Karpas-422 (cell line): ENCODE results near the gene ITM2C. TPM values are rescaled to one million over a fixed set of nuclear protein-coding genes. Genes with fewer than 3 reads are reported as not detected.

ENCODE experiments used
- DNase-seq: peaks from one replicate; pipeline ENCODE4 v3.0.0-alpha.2; 2015
- H2AFZ ChIP-seq: fragments of 200-600 bp; sonication (generic); 2 replicates; pipeline ENCODE4 v1.6.1; 2014; ENCODE audit warnings: antibody characterized with exemption, low read length, mixed read lengths
- H3K27ac ChIP-seq: fragments of 200-600 bp; sonication (generic); 2 replicates; pipeline ENCODE4 v1.5.1; 2014; ENCODE audit warnings: mild to moderate bottlenecking, low read length, moderate library complexity
- H3K27me3 ChIP-seq: fragments of 200-600 bp; sonication (generic); 2 replicates; pipeline ENCODE4 v1.6.1; 2014; ENCODE audit warnings: low read length, mixed read lengths
- H3K36me3 ChIP-seq: fragments of 200-600 bp; sonication (generic); 2 replicates; pipeline ENCODE4 v1.6.1; 2014; ENCODE audit warnings: low read length, mixed read lengths; ENCODE audit not compliant: insufficient read depth
- H3K4me1 ChIP-seq: fragments of 200-600 bp; sonication (generic); 2 replicates; pipeline ENCODE4 v1.6.1; 2014; ENCODE audit warnings: mild to moderate bottlenecking, low read length, mixed read lengths
- H3K4me2 ChIP-seq: fragments of 200-600 bp; sonication (generic); 2 replicates; pipeline ENCODE4 v1.6.1; 2014; ENCODE audit warnings: low read length, low read depth, mild to moderate bottlenecking; ENCODE audit not compliant: poor library complexity, severe bottlenecking
- H3K4me3 ChIP-seq: fragments of 200-600 bp; sonication (generic); 2 replicates; pipeline ENCODE4 v1.5.1; 2014; ENCODE audit warnings: mild to moderate bottlenecking, antibody characterized with exemption, low read length, mixed read lengths
- H3K79me2 ChIP-seq: fragments of 200-600 bp; sonication (generic); 2 replicates; pipeline ENCODE4 v1.6.1; 2014; ENCODE audit warnings: mild to moderate bottlenecking, low read length, mixed read lengths
- H3K9ac ChIP-seq: fragments of 200-600 bp; sonication (generic); 2 replicates; pipeline ENCODE4 v1.6.0; 2014; ENCODE audit warnings: low read length
- H3K9me2 ChIP-seq: fragments of 200-600 bp; sonication (generic), shearing (Covaris generic); replicated peaks from 2 replicates; pipeline ENCODE4 v1.6.0; 2014; ENCODE audit warnings: mild to moderate bottlenecking, low read length, moderate library complexity; ENCODE audit not compliant: insufficient read depth
- H3K9me3 ChIP-seq: fragments of 300-700, 200-600 bp; sonication (generic); 2 replicates; pipeline ENCODE4 v1.6.1; 2014; ENCODE audit warnings: low read length, mixed read lengths
- H4K20me1 ChIP-seq: fragments of 200-600 bp; sonication (generic); 2 replicates; pipeline ENCODE4 v1.6.1; 2014; ENCODE audit warnings: mild to moderate bottlenecking, antibody characterized with exemption, low read length, low read depth; ENCODE audit not compliant: insufficient read depth
- total RNA-seq: library from RNA; depleted of rRNA; stranded (reverse); fragments of >200 nt; shearing (Covaris generic); gene quantifications from 2 replicates; pipeline ENCODE4 v1.2.3, GENCODE V29; 2014; ENCODE audit warnings: low replicate concordance

The ITM2C gene
- total RNA-seq, 1 experiment from 2014 or later, result 0.19 TPM

GRCh38 chr2:230908092-230908594, 43.4 kb downstream of the ITM2C start:
- Histone ChIP-seq H3K9me2 (no peaks in the 10 kb centered on the region), H3K27ac (no peak overlapping the region), H3K4me1 (peaks cover 73% of the 10 kb centered on the region), H3K9me3 (no peaks in the 10 kb centered on the region), H3K27me3 (no peaks in the 10 kb centered on the region), H3K9ac (no peak overlapping the region), H3K36me3 (no peaks in the 10 kb centered on the region), H3K79me2 (no peaks in the 10 kb centered on the region), H3K4me2 (no peak overlapping the region), H2AFZ (no peak overlapping the region), H4K20me1 (no peaks in the 10 kb centered on the region), H3K4me3 (no peak overlapping the region)
- DNase-seq, result no peak

- H3K79me2 ChIP-seq, result no peaks in the 10 kb centered on the region
- H3K9me2 ChIP-seq, result no peaks in the 10 kb centered on the region
- DNase-seq, result no peak
- no peaks in the 10 kb centered on the region for H3K36me3 ChIP-seq
- no peak overlapping the region for H3K9ac ChIP-seq
- H3K4me3 ChIP-seq, result no peak overlapping the region
- no peaks in the 10 kb centered on the region for H3K9me3 ChIP-seq
- no peak overlapping the region for H2AFZ ChIP-seq
- peaks cover 73% of the 10 kb centered on the region for H3K4me1 ChIP-seq
- no peaks in the 10 kb centered on the region for H3K27me3 ChIP-seq
- no peak overlapping the region for H3K27ac ChIP-seq
- H3K4me2 ChIP-seq, result no peak overlapping the region
- no peaks in the 10 kb centered on the region for H4K20me1 ChIP-seq
Observed at GRCh38 chr2:230908595-230909191, 44.0 kb downstream of the ITM2C start.

- no peak for DNase-seq
- Histone ChIP-seq H3K27me3 (no peaks in the 10 kb centered on the region), H3K36me3 (no peaks in the 10 kb centered on the region), H3K9ac (no peak overlapping the region), H3K4me1 (peaks cover 65% of the 10 kb centered on the region), H2AFZ (no peak overlapping the region), H3K4me2 (no peak overlapping the region), H4K20me1 (no peaks in the 10 kb centered on the region), H3K4me3 (no peak overlapping the region), H3K9me3 (no peaks in the 10 kb centered on the region), H3K79me2 (no peaks in the 10 kb centered on the region), H3K9me2 (no peaks in the 10 kb centered on the region), H3K27ac (no peak overlapping the region)
Observed at GRCh38 chr2:230909841-230910545, 45.3 kb downstream of the ITM2C start.

- Histone ChIP-seq H3K27ac (no peak overlapping the region), H3K9me2 (no peaks in the 10 kb centered on the region), H3K4me2 (no peak overlapping the region), H4K20me1 (no peaks in the 10 kb centered on the region), H3K9me3 (no peaks in the 10 kb centered on the region), H3K4me3 (no peak overlapping the region), H3K36me3 (no peaks in the 10 kb centered on the region), H2AFZ (no peak overlapping the region), H3K4me1 (peaks cover 59% of the 10 kb centered on the region), H3K9ac (no peak overlapping the region), H3K79me2 (no peaks in the 10 kb centered on the region), H3K27me3 (no peaks in the 10 kb centered on the region)
- no peak for DNase-seq
Observed at GRCh38 chr2:230910546-230911177, 45.9 kb downstream of the ITM2C start.

GRCh38 chr2:230912046-230912445, 47.3 kb downstream of the ITM2C start:
- no peaks in the 10 kb centered on the region for H3K36me3 ChIP-seq
- no peaks in the 10 kb centered on the region for H3K79me2 ChIP-seq
- no peak overlapping the region for H3K4me2 ChIP-seq
- no peak overlapping the region for H3K9ac ChIP-seq
- H3K27ac ChIP-seq, result no peak overlapping the region
- no peaks in the 10 kb centered on the region for H3K9me2 ChIP-seq
- peaks cover 45% of the 10 kb centered on the region for H3K4me1 ChIP-seq
- H4K20me1 ChIP-seq, result no peaks in the 10 kb centered on the region
- H3K9me3 ChIP-seq, result no peaks in the 10 kb centered on the region
- no peaks in the 10 kb centered on the region for H3K27me3 ChIP-seq
- no peak for DNase-seq
- no peak overlapping the region for H3K4me3 ChIP-seq
- no peak overlapping the region for H2AFZ ChIP-seq

- no peak overlapping the region for H2AFZ ChIP-seq
- H3K4me2 ChIP-seq, result no peak overlapping the region
- H3K4me3 ChIP-seq, result no peak overlapping the region
- no peaks in the 10 kb centered on the region for H4K20me1 ChIP-seq
- H3K9ac ChIP-seq, result no peak overlapping the region
- H3K36me3 ChIP-seq, result no peaks in the 10 kb centered on the region
- no peak overlapping the region for H3K27ac ChIP-seq
- H3K9me2 ChIP-seq, result no peaks in the 10 kb centered on the region
- no peak for DNase-seq
- H3K4me1 ChIP-seq, result peaks cover 38% of the 10 kb centered on the region
- no peaks in the 10 kb centered on the region for H3K9me3 ChIP-seq
- no peaks in the 10 kb centered on the region for H3K27me3 ChIP-seq
- H3K79me2 ChIP-seq, result no peaks in the 10 kb centered on the region
Observed at GRCh38 chr2:230912724-230913123, 48.0 kb downstream of the ITM2C start.

GRCh38 chr2:230913406-230914143, 48.8 kb downstream of the ITM2C start:
- no peak overlapping the region for H3K4me2 ChIP-seq
- no peak overlapping the region for H3K4me3 ChIP-seq
- H3K4me1 ChIP-seq, result peaks cover 30% of the 10 kb centered on the region
- H3K36me3 ChIP-seq, result no peaks in the 10 kb centered on the region
- no peak overlapping the region for H2AFZ ChIP-seq
- H4K20me1 ChIP-seq, result no peaks in the 10 kb centered on the region
- H3K27me3 ChIP-seq, result no peaks in the 10 kb centered on the region
- H3K27ac ChIP-seq, result no peak overlapping the region
- no peaks in the 10 kb centered on the region for H3K9me3 ChIP-seq
- no peaks in the 10 kb centered on the region for H3K9me2 ChIP-seq
- DNase-seq, result peak; percentile 88
- H3K79me2 ChIP-seq, result no peaks in the 10 kb centered on the region
- no peak overlapping the region for H3K9ac ChIP-seq

- H3K27ac ChIP-seq, result no peak overlapping the region
- no peaks in the 10 kb centered on the region for H3K79me2 ChIP-seq
- no peaks in the 10 kb centered on the region for H3K36me3 ChIP-seq
- H3K4me1 ChIP-seq, result peaks cover 28% of the 10 kb centered on the region
- no peak overlapping the region for H3K4me2 ChIP-seq
- H4K20me1 ChIP-seq, result no peaks in the 10 kb centered on the region
- DNase-seq, result no peak
- H2AFZ ChIP-seq, result no peak overlapping the region
- no peak overlapping the region for H3K9ac ChIP-seq
- no peak overlapping the region for H3K4me3 ChIP-seq
- no peaks in the 10 kb centered on the region for H3K27me3 ChIP-seq
- no peaks in the 10 kb centered on the region for H3K9me3 ChIP-seq
- no peaks in the 10 kb centered on the region for H3K9me2 ChIP-seq
Observed at GRCh38 chr2:230914886-230915285, 50.1 kb downstream of the ITM2C start.
